Measurements from ENCODE around the gene TUBB2A. TPM values are rescaled to one million over a fixed set of nuclear protein-coding genes. Genes with fewer than 3 reads are reported as not detected.

TUBB2A gene
- total RNA-seq, 1 experiment from 2014 or later = 49.9 TPM

DNA sequence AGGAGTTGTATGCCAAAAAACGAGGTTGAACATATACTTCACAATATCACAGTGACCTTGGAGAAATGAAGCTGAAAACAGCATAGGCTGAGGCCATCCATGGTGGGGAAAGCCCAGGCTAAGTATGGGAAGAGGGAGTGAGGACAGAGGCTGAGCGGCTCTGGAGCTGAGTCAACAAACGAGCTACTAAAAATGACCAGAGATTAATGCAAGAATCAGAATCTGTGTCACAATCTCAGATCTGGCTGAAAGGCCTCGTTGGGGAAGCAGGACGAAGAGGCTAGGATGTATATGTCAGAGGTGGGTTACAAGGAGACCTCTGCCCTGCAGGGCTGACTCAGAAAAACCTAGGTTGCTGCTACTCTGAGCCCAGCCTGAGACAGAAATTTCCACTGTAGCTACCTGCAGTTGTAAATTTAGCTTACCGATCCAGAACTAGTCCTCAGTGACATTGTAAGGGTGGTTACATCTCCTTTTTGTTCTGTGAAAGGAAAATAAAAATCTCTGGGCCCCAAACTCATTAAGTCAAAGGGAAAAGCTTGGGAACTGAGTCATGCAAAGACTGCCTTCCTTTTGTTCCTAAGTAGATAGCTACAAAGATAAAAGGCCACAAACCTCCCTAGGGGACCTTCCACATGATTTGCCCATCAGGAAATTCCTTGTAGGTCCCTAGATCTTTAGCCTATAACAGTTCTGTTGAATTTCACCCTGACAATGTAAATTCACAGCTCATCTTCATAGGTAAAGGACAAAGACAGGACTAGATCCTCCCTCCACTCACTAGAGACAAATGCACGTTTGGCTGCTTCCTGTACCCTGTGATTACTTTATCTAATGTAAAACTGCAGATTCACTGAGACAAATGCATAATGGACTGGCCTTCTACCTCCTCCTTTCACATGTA lies 8.5 kb upstream of the TUBB2A start:
- 0 out of 2 replicates have a peak, but pooled peaks have one; percentile 6 for TF ChIP-seq FOSL1 (IDR thresholded peaks at IDR 0.05; ENCODE audit: low read depth)
- TF ChIP-seq EGR1 (IDR thresholded peaks at IDR 0.05; ENCODE audit: low read depth) = no peak
- TF ChIP-seq RAD21 (IDR thresholded peaks at IDR 0.05; ENCODE audit: low read depth) = no peak
- TF ChIP-seq YY1 (IDR thresholded peaks at IDR 0.05; ENCODE audit: extremely low read depth, insufficient replicate concordance, low read depth, low read length) = no peak
- Histone ChIP-seq H3K4me3 (replicated peaks in 1 of 2; ENCODE audit: low read depth in 1 of 2, low read length in 2 of 2) (peak overlapping the region in 1 of 2 experiments; percentile 11; a peak in 1 of 4 replicates), H3K36me3 (ENCODE audit: control insufficient read depth in 1 of 2, insufficient read depth in 2 of 2, low read length in 2 of 2) (no peaks in the 10 kb centered on the region), H3K9me3 (ENCODE audit: control insufficient read depth in 1 of 2, insufficient read depth in 1 of 2, low read depth in 1 of 2, low read length in 2 of 2) (no peaks in the 10 kb centered on the region), H3K27ac (ENCODE audit: low read depth, low read length) (no peak overlapping the region), H4K20me1 (ENCODE audit: insufficient read depth) (no peaks in the 10 kb centered on the region), H3K4me2 (ENCODE audit: low read length) (peak overlapping the region; percentile 53), H3K27me3 (ENCODE audit: insufficient read depth, low read length) (no peaks in the 10 kb centered on the region), H3K79me2 (ENCODE audit: insufficient read depth, low read length) (no peaks in the 10 kb centered on the region), H3K9me2 (ENCODE audit: insufficient read depth) (no peaks in the 10 kb centered on the region), H2AFZ (ENCODE audit: low read depth, low read length, poor library complexity, severe bottlenecking) (no peak overlapping the region), H3K4me1 (ENCODE audit: control insufficient read depth in 1 of 2, insufficient read depth in 2 of 2, low read length in 2 of 2) (peaks cover 16 to 43% of the 10 kb centered on the region in 2 experiments), H3K9ac (ENCODE audit: low read length) (peak overlapping the region; percentile 15; the same call in 1 of the 2 replicates)
- ChIA-PET RAD21 (ENCODE audit: low non-redundant PET in 1 of 2, low total read pairs in 2 of 2, uncharacterized antibody in 2 of 2, unreplicated experiment in 2 of 2) (no interaction called here), POLR2A (interaction anchor here (1.1 kb wide), 1 partner anchor 9 kb away, joined by 5 read pairs; the partner anchor contains the start of gene TUBB2A), CTCF (interaction anchor here (1.2 kb wide), 1 partner anchor 86 kb away, joined by 5 read pairs; no protein-coding TSS in a partner anchor)
- intact Hi-C loops (cut with micrococcal nuclease) = no loop called here
- BruUV-seq (replicated peaks) = no TSS peak
- DNase-seq (ENCODE audit: low read depth, low spot score) = no peak
- no peak for ATAC-seq

GRCh38 chr6:3164388-3164787 lies 7.0 kb upstream of the TUBB2A start:
- Histone ChIP-seq H3K79me2 (ENCODE audit: insufficient read depth, low read length) (no peaks in the 10 kb centered on the region), H4K20me1 (ENCODE audit: insufficient read depth) (no peaks in the 10 kb centered on the region), H3K4me2 (ENCODE audit: low read length) (no peak overlapping the region), H3K4me1 (ENCODE audit: control insufficient read depth in 1 of 2, insufficient read depth in 2 of 2, low read length in 2 of 2) (peaks cover 19 to 58% of the 10 kb centered on the region in 2 experiments), H3K4me3 (replicated peaks in 1 of 2; ENCODE audit: low read depth in 1 of 2, low read length in 2 of 2) (no peak overlapping the region), H2AFZ (ENCODE audit: low read depth, low read length, poor library complexity, severe bottlenecking) (no peak overlapping the region), H3K27me3 (ENCODE audit: insufficient read depth, low read length) (no peaks in the 10 kb centered on the region), H3K9me3 (ENCODE audit: control insufficient read depth in 1 of 2, insufficient read depth in 1 of 2, low read depth in 1 of 2, low read length in 2 of 2) (no peaks in the 10 kb centered on the region), H3K9ac (ENCODE audit: low read length) (no peak overlapping the region), H3K9me2 (ENCODE audit: insufficient read depth) (no peaks in the 10 kb centered on the region), H3K36me3 (ENCODE audit: control insufficient read depth in 1 of 2, insufficient read depth in 2 of 2, low read length in 2 of 2) (no peaks in the 10 kb centered on the region), H3K27ac (ENCODE audit: low read depth, low read length) (no peak overlapping the region)
- DNase-seq (ENCODE audit: low read depth, low spot score) (no peak), ATAC-seq (no peak)
- TF ChIP-seq, protein P1, sequence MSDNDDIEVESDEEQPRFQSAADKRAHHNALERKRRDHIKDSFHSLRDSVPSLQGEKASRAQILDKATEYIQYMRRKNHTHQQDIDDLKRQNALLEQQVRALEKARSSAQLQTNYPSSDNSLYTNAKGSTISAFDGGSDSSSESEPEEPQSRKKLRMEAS (IDR thresholded peaks at IDR 0.05) = no peak
- no peak for TF ChIP-seq YY1 (IDR thresholded peaks at IDR 0.05; ENCODE audit: extremely low read depth, insufficient replicate concordance, low read depth, low read length)
- TF ChIP-seq SIN3A (IDR thresholded peaks at IDR 0.05; ENCODE audit: low read depth) = no peak
- TF ChIP-seq, protein P2, sequence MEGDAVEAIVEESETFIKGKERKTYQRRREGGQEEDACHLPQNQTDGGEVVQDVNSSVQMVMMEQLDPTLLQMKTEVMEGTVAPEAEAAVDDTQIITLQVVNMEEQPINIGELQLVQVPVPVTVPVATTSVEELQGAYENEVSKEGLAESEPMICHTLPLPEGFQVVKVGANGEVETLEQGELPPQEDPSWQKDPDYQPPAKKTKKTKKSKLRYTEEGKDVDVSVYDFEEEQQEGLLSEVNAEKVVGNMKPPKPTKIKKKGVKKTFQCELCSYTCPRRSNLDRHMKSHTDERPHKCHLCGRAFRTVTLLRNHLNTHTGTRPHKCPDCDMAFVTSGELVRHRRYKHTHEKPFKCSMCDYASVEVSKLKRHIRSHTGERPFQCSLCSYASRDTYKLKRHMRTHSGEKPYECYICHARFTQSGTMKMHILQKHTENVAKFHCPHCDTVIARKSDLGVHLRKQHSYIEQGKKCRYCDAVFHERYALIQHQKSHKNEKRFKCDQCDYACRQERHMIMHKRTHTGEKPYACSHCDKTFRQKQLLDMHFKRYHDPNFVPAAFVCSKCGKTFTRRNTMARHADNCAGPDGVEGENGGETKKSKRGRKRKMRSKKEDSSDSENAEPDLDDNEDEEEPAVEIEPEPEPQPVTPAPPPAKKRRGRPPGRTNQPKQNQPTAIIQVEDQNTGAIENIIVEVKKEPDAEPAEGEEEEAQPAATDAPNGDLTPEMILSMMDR (IDR thresholded peaks at IDR 0.05 in 2 of 3, conservative IDR thresholded peaks at IDR 0.05 in 1 of 3; ENCODE audit: borderline replicate concordance in 1 of 3, insufficient read depth in 1 of 3, low read depth in 2 of 3, low read length in 2 of 3) = no peak
- TF ChIP-seq SP1 (IDR thresholded peaks at IDR 0.05; ENCODE audit: low read depth) = no peak
- ChIA-PET RAD21 (ENCODE audit: low non-redundant PET in 1 of 2, low total read pairs in 2 of 2, uncharacterized antibody in 2 of 2, unreplicated experiment in 2 of 2) (no interaction called here), CTCF (no interaction called here), POLR2A (no interaction called here)
- intact Hi-C loops (cut with micrococcal nuclease) = no loop called here
- no TSS peak for BruUV-seq (replicated peaks)
